Mammary epithelial cell (primary cell): Measurements from ENCODE around the gene GNAI3.

Experiments
- CTCF ChIP-seq, 2 donors: IDR thresholded peaks in 1 of 2; conservative IDR thresholded peaks in 1 of 2; 2 replicates each; pipeline ENCODE4 v1.5.1; 2011 to 2012; ENCODE audit warnings: inconsistent platforms in 2 of 2, low read length in 2 of 2, mild to moderate bottlenecking in 2 of 2, control low read depth in 1 of 2, low read depth in 1 of 2; ENCODE audit not compliant: insufficient read depth in 1 of 2; ENCODE audit errors: extremely low read depth in 1 of 2
- EZH2 ChIP-seq: IDR thresholded peaks from 2 replicates; pipeline ENCODE4 v1.6.1; 2012; ENCODE audit warnings: low read length, inconsistent platforms, borderline replicate concordance

- TF ChIP-seq CTCF (conservative IDR thresholded peaks at IDR 0.05 in 1 of 2, IDR thresholded peaks at IDR 0.05 in 1 of 2; ENCODE audit: extremely low read depth in 1 of 2, insufficient read depth in 1 of 2, low read depth in 1 of 2, low read length in 2 of 2) (no peak), EZH2 (no peak)
Observed at GRCh38 chr1:109622895-109623294, 74.5 kb downstream of the GNAI3 start.
